NCI-H748 (cell line): Measurements from ENCODE around the gene IL4I1.

Experiments used
- DNase-seq: peaks from one replicate; lab custom pipeline; 2025; ENCODE audit not compliant: unreplicated experiment; lab: John Stamatoyannopoulos, UW

IL4I1 gene

GRCh38 chr19:49895566-49896297, 955 bp downstream of the IL4I1 start:
- no peak for DNase-seq

GRCh38 chr19:49894879-49895565, 1.7 kb downstream of the IL4I1 start:
- no peak for DNase-seq

DNA sequence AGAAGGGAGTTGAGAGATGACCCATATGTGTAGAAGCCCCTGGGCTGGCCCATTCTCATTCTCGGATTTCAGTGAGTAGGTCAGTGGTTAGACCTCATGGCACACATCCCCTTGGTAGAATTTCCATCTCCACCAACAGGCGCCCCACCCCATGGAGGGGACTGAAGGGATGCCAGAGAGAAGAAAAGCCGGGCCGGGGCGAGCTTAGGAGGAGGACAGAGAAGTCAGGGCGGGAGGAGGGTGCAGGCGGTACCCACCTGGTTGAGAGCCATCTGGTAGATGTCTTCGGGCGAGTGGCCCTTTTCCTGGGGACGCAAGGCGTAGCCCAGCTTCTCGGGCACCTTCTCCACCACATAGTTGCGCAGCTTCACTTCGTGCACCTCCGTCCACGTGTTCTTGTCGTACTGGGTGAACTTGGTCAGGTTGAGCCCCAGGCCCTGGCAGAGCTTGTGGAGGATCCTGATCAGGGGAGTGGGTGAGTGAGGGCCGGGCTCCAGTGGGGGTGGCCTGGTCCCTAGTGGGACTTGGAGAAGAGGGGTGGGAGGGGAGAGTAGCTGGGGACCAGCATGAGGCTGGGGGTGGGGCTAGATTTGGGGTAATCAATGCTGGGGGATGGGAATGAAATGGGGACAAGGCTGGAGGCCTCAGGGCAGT, 2.5 kb downstream of the IL4I1 start:
- no peak for DNase-seq

- DNase-seq = no peak
Observed at GRCh38 chr19:49892716-49893115, 4.0 kb downstream of the IL4I1 start.

GRCh38 chr19:49891393-49891792, 5.3 kb downstream of the IL4I1 start:
- no peak for DNase-seq

DNA sequence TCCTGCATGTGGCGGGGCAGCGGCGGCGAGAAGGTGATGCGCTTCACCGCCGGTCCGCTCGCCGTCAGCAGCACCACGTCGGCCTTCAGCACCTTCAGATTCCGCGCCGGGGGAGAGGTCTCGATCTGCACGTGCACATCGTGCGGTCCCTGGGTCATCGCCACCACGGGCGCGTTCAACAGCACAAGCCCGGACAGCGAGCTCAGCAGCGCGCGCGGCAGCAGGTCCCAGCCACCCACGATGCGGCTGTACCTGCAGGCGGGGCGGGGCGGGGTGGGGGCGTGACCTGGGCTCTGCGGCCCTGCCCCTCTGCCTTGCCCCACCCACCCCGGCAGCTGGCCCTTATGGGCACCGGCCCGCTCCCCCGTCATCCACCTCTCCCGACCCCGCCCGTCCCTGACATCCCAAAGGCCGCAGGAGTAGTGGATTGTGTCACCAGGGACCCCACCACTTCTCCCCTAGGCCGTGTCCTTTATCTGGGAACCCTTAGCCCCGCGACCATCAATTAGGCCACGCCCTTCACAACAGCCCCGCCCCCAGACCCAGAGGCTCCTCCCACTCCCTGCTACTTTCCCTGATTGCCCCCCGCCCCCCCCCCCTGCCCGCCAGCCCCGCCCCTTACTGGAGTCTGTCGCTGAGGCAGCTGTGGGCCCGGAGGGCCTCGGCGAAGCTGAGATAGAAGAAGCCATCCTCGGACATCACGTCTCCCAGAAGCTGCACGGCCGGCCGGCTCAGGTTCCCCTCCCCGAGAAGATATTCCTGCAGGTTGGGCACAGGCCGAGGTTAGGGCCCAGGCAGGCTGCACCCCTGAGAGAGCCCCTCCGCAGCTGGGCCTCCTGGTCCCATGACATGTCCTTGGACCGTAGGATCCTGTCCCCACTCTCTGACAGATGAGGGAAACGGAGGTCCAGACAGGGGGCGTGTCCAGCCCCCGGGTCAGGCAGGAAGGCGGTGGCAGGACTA, 6.1 kb downstream of the IL4I1 start:
- DNase-seq = peak; percentile 81

DNA sequence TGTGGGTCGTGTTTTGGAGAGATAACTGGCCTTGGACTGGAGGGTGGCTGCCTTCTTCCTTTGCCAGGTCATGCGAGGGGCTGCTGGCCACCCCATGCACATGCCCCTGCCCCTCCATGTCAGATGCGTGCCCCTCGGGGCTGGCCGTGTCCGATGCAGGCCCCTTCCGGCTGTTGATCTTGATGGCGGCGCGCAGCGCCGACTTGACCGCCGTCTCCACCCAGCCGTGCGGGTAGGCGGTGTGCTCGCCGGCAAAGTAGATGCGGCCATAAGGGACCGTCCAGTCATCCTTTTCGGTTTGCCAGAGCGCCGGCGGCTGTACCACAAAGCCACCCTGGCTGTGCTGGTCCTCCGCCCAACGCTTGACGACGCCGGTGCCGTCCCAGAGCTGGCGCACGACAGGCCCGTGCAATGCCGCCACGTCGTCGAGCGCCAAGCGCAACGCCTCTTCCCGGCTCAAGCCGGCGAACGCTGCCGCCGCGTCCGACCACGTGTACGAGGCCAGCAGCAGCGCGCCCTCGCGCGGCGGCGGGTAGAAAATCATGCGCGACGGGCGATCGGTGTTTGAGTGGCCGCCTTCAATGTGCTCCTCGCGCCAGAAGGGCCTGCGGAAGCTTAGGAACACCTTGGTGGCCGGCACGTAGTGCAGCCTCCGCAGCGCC, 6.9 kb downstream of the IL4I1 start:
- DNase-seq = peak; percentile 81

- no peak for DNase-seq
Observed at GRCh38 chr19:49889038-49889686, 7.5 kb downstream of the IL4I1 start.

GRCh38 chr19:49888510-49888824, 8.2 kb downstream of the IL4I1 start:
- peak; percentile 79 for DNase-seq

DNA sequence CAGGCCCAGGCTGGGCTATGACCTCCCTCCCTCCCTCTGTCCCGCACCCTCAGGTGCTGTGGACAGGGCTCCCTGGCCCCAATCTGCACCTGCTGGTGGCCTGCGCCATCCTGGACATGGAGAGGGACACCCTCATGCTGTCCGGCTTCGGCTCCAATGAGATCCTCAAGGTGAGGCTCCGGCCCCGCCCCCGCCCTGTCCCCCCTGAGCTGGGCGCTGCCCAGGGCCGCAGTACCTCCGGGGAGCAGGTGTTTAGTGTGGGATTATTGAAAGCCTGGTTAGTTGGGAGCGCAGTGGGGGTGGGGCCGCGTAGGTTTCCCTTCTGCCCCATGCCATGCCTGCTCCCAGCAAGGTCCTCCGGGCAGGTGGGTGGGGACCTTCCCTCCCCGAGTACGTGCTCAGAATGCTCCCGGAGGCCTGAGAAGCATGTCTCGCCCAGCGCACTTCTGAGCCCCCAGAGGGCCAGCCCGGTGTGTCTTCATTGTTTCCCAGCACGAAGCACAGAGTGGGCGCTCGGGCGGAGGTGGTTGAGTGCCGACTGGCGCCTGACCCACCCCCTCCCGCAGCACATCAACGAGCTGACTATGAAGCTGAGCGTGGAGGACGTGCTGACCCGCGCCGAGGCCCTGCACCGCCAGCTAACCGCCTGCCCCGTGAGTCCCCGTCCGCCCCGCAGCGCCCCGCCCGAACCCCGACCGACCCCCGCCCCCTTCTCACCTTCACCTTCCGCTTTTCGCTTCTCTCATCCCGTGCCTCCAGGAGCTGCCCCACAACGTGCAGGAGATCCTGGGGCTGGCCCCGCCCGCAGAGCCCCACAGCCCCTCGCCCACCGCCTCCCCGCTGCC, 8.8 kb downstream of the IL4I1 start:
- peak; percentile 83 for DNase-seq

GRCh38 chr19:49887037-49887664, 9.5 kb downstream of the IL4I1 start:
- no peak for DNase-seq

DNA sequence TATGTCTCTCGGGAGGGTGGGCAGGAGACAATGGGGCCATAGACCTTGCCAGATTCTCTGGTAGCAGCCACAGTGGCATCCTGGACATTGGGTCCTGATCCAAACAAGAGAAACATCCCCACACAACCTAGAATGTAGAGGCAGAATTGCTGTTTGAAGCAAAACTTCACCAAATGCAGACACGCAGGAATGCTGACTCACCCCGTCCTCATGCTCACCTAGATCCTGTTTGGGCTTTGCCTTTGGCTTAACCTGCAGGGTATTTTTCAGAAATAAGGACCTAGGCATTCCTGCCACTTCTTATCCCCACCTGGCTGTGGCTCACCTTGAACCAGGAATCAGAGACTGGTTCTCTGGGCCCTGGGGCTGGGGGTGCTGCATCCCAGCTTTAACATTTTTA, 11.9 kb downstream of the IL4I1 start:
- DNase-seq = no peak

- DNase-seq = no peak
Observed at GRCh38 chr19:49884109-49884508, 12.6 kb downstream of the IL4I1 start.

DNA sequence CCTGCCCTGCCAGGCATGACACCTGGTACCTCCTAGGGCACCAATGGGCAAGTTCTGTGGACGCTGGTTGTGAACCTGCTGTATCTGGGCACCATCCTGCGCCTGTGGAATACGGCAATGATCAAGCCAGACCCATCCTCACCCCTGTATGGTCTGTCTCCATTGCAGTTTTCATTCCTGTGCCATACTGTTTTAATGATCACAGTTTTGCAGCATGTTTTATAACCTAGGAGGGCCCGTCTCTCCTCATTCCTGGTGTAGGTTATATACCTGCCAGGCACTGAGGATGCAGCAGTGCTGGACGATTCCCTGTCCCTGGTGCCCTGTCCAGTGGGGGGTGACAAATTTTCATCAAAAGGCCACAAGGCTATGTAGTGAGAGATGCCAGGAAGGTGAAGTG, 13.6 kb downstream of the IL4I1 start:
- no peak for DNase-seq

- no peak for DNase-seq
Observed at GRCh38 chr19:49882643-49883042, 14.0 kb downstream of the IL4I1 start.

- no peak for DNase-seq
Observed at GRCh38 chr19:49881672-49882394, 14.9 kb downstream of the IL4I1 start.

DNA sequence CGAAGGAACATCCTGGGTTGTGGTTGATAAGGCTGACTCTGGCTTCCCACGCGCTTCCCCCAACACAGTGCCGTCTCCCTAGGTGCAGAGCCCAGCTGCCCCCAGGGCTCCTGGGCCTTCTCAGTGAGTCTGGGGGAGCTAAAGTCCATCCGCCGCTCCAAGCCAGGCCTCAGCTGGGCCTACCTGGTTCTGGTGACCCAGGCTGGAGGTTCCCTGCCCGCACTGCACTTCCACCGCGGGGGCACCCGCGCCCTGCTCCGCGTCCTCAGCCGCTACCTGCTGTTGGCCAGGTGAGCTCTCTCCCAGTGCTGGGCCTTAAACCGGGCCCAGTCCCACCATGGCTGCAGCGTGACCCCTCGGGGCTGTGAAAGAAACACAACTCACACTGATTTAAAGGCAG, 15.5 kb downstream of the IL4I1 start:
- no peak for DNase-seq

- DNase-seq = no peak
Observed at GRCh38 chr19:49880162-49880869, 16.4 kb downstream of the IL4I1 start.
